ENCODE results near the gene OOSP4A. TPM values are rescaled to one million over a fixed set of nuclear protein-coding genes. Genes with fewer than 3 reads are reported as not detected.

Gene OOSP4A
- not detected for total RNA-seq

GRCh38 chr11:59963733-59964132, at the start of gene OOSP4A:
OOSP4A (plus strand) TSS chr11:59964033; CDS start chr11:59964033, 0 bp downstream.
- ATAC-seq, result no peak

DNA sequence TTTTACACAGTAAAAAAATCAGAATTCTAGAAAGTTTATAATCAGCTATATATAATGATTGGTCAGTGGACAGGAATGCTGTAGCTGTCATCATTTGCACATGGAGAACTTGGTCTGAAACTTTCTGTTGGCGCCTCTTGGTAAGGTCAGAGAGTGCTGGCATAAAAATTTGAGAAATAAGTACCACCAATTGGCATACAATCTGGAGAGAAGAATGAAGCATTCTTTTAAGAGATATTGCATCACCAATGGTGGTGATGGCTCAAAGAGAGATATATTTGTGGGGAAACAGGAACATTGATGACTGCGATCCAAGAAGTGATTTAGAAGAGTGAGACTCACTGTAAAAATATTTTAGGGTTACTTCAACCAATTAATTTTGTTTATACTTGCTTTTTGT, 45.4 kb upstream of the OOSP4A start:
- ATAC-seq, result no peak

- peak; percentile 41 for ATAC-seq
Measured at GRCh38 chr11:59918987-59919589, 44.7 kb upstream of the OOSP4A start.

DNA sequence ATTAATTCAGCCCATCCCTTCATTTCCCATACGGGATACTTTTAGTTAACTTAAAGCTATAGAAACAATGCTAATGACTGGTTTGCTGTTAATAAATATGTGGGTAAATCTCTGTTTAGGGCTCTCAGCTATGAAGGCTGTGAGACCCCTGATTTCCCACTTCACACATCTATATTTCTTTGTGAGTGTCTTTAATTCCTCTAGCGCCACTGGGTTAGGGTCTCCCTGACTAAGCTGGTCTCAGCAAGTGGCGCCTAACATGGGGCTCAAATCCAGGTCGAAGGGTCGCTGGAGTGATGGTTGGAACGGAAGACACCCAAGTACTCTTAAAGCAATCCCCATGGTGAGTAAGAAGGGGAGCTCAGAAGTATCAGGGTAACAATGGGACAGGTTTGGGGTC, 40.0 kb upstream of the OOSP4A start:
- no peak for ATAC-seq

DNA sequence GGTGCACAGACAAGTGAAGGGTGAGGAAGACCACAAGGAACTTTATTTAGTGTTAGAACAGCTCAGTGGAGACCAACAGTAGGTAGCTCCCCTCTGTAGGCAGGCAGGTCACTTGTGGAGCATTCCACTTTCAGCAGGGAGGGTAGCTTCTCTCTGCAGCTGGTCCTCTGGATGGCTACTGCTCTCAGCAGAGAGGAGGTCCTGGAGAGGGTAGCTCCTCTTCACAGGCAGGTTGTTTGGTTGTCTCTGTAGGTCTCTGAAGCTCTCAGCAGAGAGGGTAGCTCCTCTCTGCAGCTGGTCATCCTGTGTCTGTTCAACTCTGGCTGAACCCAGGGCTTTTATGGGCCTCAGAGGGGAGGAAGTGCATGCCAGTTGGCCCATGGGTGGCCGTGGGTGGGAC, 32.1 kb upstream of the OOSP4A start:
- no peak for ATAC-seq

DNA sequence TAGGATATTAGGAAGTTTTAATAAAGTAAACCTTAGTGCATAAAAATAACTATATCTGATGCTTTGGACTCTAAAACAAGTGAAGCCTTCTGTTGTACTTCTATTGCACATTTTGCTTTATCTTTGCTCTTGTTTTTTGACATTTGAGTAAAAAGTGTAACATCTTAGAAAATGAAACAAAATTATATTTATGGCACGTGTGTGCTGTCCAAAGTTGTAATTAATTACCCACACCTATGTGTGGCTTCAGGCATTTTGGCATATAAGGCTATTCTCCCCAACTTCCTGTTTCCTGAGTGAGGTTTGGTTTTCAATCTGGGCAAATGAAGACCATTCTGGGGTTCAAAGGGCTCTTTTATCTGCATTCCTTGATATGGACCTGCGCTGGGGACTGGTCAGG, 25.7 kb upstream of the OOSP4A start, which contains the start of gene OOSP1:
Gene OOSP1, plus strand, starts transcription at position 301 of the 400 bp plus-strand sequence. Its CDS starts 23 bp downstream, at position 324.
- no peak for ATAC-seq

GRCh38 chr11:59938718-59939117, 25.1 kb upstream of the OOSP4A start:
- no peak for ATAC-seq

DNA sequence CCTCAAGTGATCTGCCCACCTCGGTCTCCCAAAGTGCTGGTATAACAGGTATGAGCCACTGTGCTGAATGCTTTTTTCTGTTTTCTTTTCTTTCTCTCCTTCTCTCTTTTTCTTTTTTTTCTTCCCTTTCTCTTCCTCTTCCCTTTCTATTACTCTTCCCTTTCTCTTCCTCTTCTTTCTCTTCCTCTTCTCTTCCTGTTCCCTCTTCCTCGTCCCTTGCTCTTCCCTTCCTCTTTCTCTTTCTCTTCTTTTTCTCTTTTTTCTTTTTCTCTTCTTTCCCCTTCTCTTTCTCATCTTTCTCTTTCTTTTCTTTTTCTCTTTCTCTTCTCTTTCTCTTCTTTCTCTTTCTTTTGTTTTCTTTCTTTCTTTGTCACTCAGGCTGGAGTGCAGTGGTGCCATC, 24.4 kb upstream of the OOSP4A start:
- no peak for ATAC-seq

GRCh38 chr11:59941091-59941490, 22.7 kb upstream of the OOSP4A start:
- no peak for ATAC-seq

- ATAC-seq, result no peak
Measured at GRCh38 chr11:59943997-59944714, 19.7 kb upstream of the OOSP4A start.

DNA sequence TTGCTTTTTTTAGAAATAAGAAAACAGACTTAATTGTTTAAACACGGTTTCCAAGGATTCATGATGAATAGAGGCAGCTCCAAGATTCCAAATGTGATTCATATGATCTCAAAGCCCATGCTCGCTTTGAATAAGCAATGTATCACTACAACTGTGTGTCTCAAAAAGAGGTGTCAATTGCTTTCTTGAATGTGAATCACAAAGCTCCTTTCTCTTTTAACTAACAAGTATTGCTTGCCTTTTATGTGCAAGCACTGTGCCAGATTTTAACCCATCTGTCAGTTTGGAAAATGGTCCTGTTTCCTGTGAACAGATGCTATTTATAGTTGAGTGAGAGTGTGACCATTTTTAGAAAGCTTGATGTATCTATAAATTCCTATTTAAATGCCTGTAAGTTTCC, 19.1 kb upstream of the OOSP4A start:
- ATAC-seq, result no peak

DNA sequence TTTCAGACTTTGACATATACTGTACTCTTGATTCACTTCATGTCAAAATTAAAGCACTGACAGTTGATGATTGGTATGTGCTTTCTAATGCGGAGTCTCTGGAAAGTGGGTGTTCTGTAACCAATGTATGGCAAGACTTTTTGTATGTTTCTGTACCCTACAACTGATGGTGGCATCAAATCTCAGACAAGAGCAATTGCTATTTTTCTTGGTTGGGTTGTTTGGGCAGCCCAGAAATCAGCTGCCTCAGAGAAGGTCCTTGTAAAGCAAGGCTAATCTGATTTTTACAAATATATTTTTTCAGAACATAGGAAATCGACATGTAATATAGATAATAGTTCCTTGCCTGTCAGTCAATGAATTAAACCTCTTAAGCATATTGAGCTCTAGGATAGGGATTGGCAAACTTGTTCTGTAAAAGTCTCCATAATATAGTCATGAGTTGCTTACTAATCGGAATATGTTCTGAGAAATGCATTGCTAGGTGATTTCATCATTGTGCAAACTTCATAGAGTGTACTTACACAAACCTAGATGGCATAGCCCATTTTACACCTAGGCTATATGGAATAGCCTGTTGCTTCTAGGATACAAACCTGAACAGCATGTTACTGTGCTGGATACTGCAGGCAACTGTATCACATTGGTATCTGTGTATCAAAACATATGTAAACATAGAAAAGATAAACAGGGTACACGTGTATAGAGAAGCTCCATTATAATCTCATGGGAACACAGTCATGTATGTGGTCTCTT, 10.2 kb upstream of the OOSP4A start:
- no peak for ATAC-seq

GRCh38 chr11:59954219-59954847, 9.5 kb upstream of the OOSP4A start:
- ATAC-seq, result no peak

GRCh38 chr11:59957094-59957493, 6.7 kb upstream of the OOSP4A start:
- ATAC-seq, result no peak

- ATAC-seq, result no peak
Measured at GRCh38 chr11:59960502-59961381, 3.1 kb upstream of the OOSP4A start.

DNA sequence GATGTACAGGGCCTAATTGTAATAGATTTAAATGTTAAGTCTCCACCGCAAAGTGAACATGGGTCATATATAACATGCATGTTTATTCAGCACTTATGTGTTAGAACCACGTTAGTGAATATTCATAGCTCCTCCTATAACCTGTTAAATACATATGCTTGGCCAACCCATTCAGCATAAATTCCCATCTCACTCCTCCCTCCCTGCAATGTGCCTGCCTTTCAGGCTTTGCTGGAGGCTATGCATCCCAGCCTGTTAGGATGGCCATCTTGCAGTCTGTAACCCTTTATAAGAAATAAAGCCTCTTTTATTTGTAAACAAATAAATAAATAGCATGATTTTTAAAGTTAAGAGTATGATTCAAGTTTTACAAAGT, 1.7 kb upstream of the OOSP4A start:
- ATAC-seq, result no peak

DNA sequence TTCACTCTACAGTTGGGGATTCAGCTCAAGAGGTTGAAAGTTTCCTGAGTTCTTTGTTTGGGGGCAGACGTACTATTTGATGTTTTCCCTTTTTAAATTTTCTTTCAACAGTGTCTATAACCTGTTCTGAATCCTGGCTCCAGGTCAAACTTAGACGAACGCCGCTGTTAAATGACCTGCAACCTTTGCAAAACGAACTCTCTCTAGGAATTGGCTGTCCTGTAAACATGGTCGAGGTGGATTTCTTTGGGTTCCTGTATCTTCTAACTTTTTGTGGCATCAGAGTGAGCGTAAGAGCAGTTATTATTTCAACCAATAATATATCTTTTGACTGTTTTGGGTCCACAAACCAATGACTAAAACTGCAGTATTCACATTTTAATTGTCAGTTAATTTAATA, 1.6 kb downstream of the OOSP4A start:
- no peak for ATAC-seq

DNA sequence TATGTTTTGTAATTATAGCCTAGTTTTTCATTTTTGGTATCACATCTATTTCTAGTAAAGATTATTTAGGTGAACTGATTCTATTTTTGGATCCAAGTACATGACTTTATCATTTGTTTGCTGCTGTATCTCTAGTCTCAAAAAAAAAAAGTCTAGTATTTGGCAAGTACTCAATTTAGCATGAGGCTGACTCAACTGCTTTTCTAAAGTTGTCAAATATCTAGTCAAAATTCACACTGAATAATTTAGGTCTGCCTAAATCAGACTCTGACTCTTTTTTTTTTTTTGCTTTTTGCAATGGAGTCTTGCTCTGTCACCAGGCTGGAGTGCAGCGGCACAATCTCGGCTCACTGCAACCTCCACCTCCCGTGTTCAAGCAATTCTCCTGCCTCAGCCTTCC, 2.4 kb downstream of the OOSP4A start:
- no peak for ATAC-seq

GRCh38 chr11:59967677-59968394, 4.0 kb downstream of the OOSP4A start:
- no peak for ATAC-seq

GRCh38 chr11:59968395-59968783, 4.6 kb downstream of the OOSP4A start:
- no peak for ATAC-seq

- ATAC-seq, result no peak
Measured at GRCh38 chr11:59973097-59973496, 9.3 kb downstream of the OOSP4A start.
